ENCODE data around the gene MTA3. TPM values are rescaled to one million over a fixed set of nuclear protein-coding genes. Genes with fewer than 3 reads are reported as not detected.

The MTA3 gene
- total and polyA plus RNA-seq, 9 donors, result 31.9 to 87.5 (median 61.0) TPM

DNA sequence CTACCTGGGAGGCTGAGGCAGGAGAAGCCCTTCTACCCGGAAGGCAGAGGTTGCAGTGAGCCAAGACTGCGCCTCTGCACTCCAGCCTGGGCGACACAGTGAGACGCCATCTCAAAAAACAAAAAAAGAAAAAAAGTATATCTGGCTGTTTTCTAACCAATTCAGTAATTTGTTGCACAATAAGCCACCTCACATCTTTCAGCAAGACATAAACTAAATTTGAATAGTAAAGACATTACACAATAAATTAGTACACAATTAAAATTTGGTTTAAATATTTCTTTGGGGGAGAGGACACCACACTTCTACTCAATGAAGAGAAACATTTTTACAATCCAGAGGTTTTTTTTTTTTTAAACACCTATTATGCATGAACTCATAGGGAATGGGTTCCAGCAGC, 36.0 kb upstream of the MTA3 start:
- H3K27me3 ChIP-seq, result no peaks in the 10 kb centered on the region
- no peaks in the 10 kb centered on the region for H3K9me3 ChIP-seq
- 91 to 95% (median 93%) methylated on average over 4 of the region's 4 CpGs for WGBS, 3 donors
- H3K27ac ChIP-seq, result no peak overlapping the region
- intact Hi-C loops (cut with DNase I), result no loop called here
- no peak overlapping the region for H3K4me3 ChIP-seq
- H3K4me1 ChIP-seq (ENCODE audit: insufficient read depth), result no peaks in the 10 kb centered on the region
- TF ChIP-seq CTCF (IDR thresholded peaks at IDR 0.05) (no peak), POLR2A (IDR thresholded peaks at IDR 0.05) (no peak), EP300 (IDR thresholded peaks at IDR 0.05) (no peak)
- no peak for DNase-seq
- no peaks in the 10 kb centered on the region for H3K36me3 ChIP-seq

DNA sequence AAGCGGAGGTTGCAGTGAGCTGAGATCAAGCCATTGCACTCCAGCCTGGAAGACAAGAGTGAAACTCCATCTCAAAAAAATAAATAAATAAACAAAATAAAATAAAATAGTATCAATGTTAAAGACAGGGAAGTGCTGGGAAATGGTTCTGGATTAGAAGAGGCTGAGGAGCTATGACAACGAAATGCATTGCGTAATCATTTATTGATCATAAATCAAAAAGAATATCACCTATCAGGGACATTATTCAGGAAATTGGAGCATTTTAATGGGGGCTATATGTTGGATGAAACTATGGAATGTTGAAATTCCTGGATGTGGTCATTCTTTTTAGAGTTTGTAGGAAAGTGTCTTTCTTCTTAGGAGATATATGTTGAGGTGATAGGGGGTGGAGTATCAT, 30.9 kb upstream of the MTA3 start:
- Histone ChIP-seq H3K27me3 (no peaks in the 10 kb centered on the region), H3K4me3 (no peak overlapping the region), H3K9me3 (no peaks in the 10 kb centered on the region), H3K4me1 (ENCODE audit: insufficient read depth) (no peaks in the 10 kb centered on the region), H3K27ac (no peak overlapping the region), H3K36me3 (no peaks in the 10 kb centered on the region)
- intact Hi-C loops (cut with DNase I), result no loop called here
- 96 to 98% (median 97%) methylated on average over 3 of the region's 3 CpGs for WGBS, 3 donors
- no peak for TF ChIP-seq CTCF (IDR thresholded peaks at IDR 0.05)
- TF ChIP-seq EP300 (IDR thresholded peaks at IDR 0.05), result no peak
- no peak for TF ChIP-seq POLR2A (IDR thresholded peaks at IDR 0.05)
- DNase-seq, result no peak

GRCh38 chr2:42542871-42543270, 25.6 kb upstream of the MTA3 start:
- no peak overlapping the region for H3K27ac ChIP-seq
- no peaks in the 10 kb centered on the region for H3K36me3 ChIP-seq
- 85 to 91% (median 88%) methylated on average over 4 of the region's 4 CpGs for WGBS, 3 donors
- TF ChIP-seq EP300 (IDR thresholded peaks at IDR 0.05), result no peak
- TF ChIP-seq POLR2A (IDR thresholded peaks at IDR 0.05), result no peak
- TF ChIP-seq CTCF (IDR thresholded peaks at IDR 0.05), result no peak
- no peak for DNase-seq
- no peaks in the 10 kb centered on the region for H3K27me3 ChIP-seq
- H3K4me1 ChIP-seq (ENCODE audit: insufficient read depth), result no peaks in the 10 kb centered on the region
- no peaks in the 10 kb centered on the region for H3K9me3 ChIP-seq
- no peak overlapping the region for H3K4me3 ChIP-seq
- intact Hi-C loops (cut with DNase I), result no loop called here

DNA sequence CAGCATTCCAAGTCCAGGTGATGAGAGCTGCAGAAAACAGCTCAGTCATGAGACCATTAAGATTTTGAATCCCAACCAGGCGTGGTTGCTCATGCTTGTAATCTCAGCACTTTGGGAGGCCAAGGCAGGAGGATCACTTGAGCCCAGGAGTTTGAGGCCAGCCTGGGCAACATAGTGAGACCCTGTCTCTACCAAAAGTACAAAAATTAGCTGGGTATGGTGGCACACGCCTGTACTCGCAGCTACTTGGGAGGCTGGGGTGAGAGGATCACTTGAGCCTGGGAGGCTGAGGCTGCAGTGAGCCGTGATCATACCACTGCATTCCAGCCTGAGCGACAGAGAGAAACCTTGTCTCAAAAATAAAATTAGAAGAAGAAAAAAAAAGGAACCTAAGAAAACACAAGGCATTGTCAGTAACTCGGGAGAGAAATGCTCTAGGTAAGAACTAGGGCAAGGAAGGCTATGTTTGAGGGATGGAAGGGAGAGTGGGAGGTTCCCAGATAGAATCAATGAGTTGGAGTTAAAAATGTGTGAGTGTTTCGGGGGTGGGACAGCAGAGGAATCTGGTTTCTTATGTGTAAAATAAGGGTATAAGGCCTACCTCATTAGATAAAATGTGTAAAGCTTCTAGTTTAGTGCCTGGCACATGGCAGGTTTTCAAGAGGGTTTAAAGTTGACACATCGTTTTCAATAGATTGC, 23.3 kb upstream of the MTA3 start:
- Histone ChIP-seq H3K9me3 (no peaks in the 10 kb centered on the region), H3K4me1 (ENCODE audit: insufficient read depth) (no peaks in the 10 kb centered on the region), H3K27me3 (no peaks in the 10 kb centered on the region), H3K4me3 (no peak overlapping the region), H3K27ac (no peak overlapping the region), H3K36me3 (no peaks in the 10 kb centered on the region)
- no peak for TF ChIP-seq POLR2A (IDR thresholded peaks at IDR 0.05)
- no peak for TF ChIP-seq EP300 (IDR thresholded peaks at IDR 0.05)
- no peak for TF ChIP-seq CTCF (IDR thresholded peaks at IDR 0.05)
- intact Hi-C loops (cut with DNase I), result no loop called here
- WGBS, 3 donors, result 86 to 93% (median 90%) methylated on average over 8 of the region's 8 CpGs
- no peak for DNase-seq
